NCI-H146 (cell line): ENCODE data around the gene NKAIN4.
"Not testable (repeated sequence)": the region's sequence is repeated elsewhere in the genome, so short reads cannot be mapped to it uniquely, and the experiment has no call there.

Experiments used
- DNase-seq: peaks from one replicate; lab custom pipeline; 2025; lab: John Stamatoyannopoulos, UW

The NKAIN4 gene

GRCh38 chr20:63257629-63258028, 3.4 kb upstream of the NKAIN4 start:
- no peak for DNase-seq

GRCh38 chr20:63256954-63257353, 2.7 kb upstream of the NKAIN4 start:
- DNase-seq = no peak

GRCh38 chr20:63255931-63256704, 1.9 kb upstream of the NKAIN4 start:
- peak; percentile 22 for DNase-seq

- peak; percentile 32 for DNase-seq
These were observed 532 bp upstream of the NKAIN4 start for GRCh38 chr20:63254606-63255384.

GRCh38 chr20:63253438-63254231, 628 bp downstream of the NKAIN4 start:
- no peak for DNase-seq

GRCh38 chr20:63253065-63253437, 1.2 kb downstream of the NKAIN4 start:
- no peak for DNase-seq

- DNase-seq = no peak
These were observed 2.0 kb downstream of the NKAIN4 start for GRCh38 chr20:63252284-63252711.

GRCh38 chr20:63251350-63251749, 2.9 kb downstream of the NKAIN4 start:
- not testable (repeated sequence) for DNase-seq

- DNase-seq = no peak
These were observed 4.4 kb downstream of the NKAIN4 start for GRCh38 chr20:63249891-63250290.

GRCh38 chr20:63248835-63249591, 5.2 kb downstream of the NKAIN4 start:
- DNase-seq = no peak

- DNase-seq = no peak
These were observed 6.5 kb downstream of the NKAIN4 start for GRCh38 chr20:63247671-63248228.

GRCh38 chr20:63246490-63247288, 7.6 kb downstream of the NKAIN4 start:
- peak; percentile 59 for DNase-seq

GRCh38 chr20:63244468-63244867, 9.8 kb downstream of the NKAIN4 start:
- DNase-seq = no peak

GRCh38 chr20:63243604-63244247, 10.5 kb downstream of the NKAIN4 start:
- no peak for DNase-seq

GRCh38 chr20:63242736-63243135, 11.5 kb downstream of the NKAIN4 start:
- DNase-seq = no peak

- DNase-seq = no peak
These were observed 13.0 kb downstream of the NKAIN4 start for GRCh38 chr20:63241272-63241671.

- no peak for DNase-seq
These were observed 14.3 kb downstream of the NKAIN4 start for GRCh38 chr20:63240004-63240403.

GRCh38 chr20:63239431-63239830, 14.8 kb downstream of the NKAIN4 start:
- no peak for DNase-seq

GRCh38 chr20:63238514-63239125, 15.6 kb downstream of the NKAIN4 start:
- DNase-seq = no peak

- no peak for DNase-seq
These were observed 16.2 kb downstream of the NKAIN4 start for GRCh38 chr20:63238031-63238430.
